HG03520 (cell line): ENCODE results near the gene GALNT8.

Experiments used
- ATAC-seq: cut with Tn5 transposase; IDR thresholded peaks from one replicate; pipeline ENCODE4 v1.9.1; 2021; ENCODE audit warnings: mild to moderate bottlenecking, moderate library complexity; ENCODE audit not compliant: unreplicated experiment

Gene GALNT8

GRCh38 chr12:4796216-4796615, 76.0 kb downstream of the GALNT8 start:
- ATAC-seq: no peak

- no peak for ATAC-seq
These were observed 76.7 kb downstream of the GALNT8 start for GRCh38 chr12:4796694-4797482.

GRCh38 chr12:4800555-4800954, 80.4 kb downstream of the GALNT8 start:
- no peak for ATAC-seq

GRCh38 chr12:4802841-4803240, 82.6 kb downstream of the GALNT8 start:
- ATAC-seq: no peak

GRCh38 chr12:4806439-4807115, 86.4 kb downstream of the GALNT8 start:
- ATAC-seq: no peak

- ATAC-seq: no peak
These were observed 87.0 kb downstream of the GALNT8 start for GRCh38 chr12:4807116-4807783.

GRCh38 chr12:4807813-4808212, 87.6 kb downstream of the GALNT8 start:
- ATAC-seq: no peak

GRCh38 chr12:4809013-4809448, 88.8 kb downstream of the GALNT8 start:
- no peak for ATAC-seq

GRCh38 chr12:4809449-4810218, 89.4 kb downstream of the GALNT8 start:
- ATAC-seq: no peak

GRCh38 chr12:4810219-4810671, 90.0 kb downstream of the GALNT8 start:
- no peak for ATAC-seq

- ATAC-seq: no peak
These were observed 92.6 kb downstream of the GALNT8 start for GRCh38 chr12:4812624-4813327.

GRCh38 chr12:4813741-4814140, 93.5 kb downstream of the GALNT8 start:
- no peak for ATAC-seq

GRCh38 chr12:4814485-4814884, 94.3 kb downstream of the GALNT8 start:
- ATAC-seq: no peak

- no peak for ATAC-seq
These were observed 96.7 kb downstream of the GALNT8 start for GRCh38 chr12:4816744-4817525.

- no peak for ATAC-seq
These were observed 97.7 kb downstream of the GALNT8 start for GRCh38 chr12:4817880-4818279.

- no peak for ATAC-seq
These were observed 99.5 kb downstream of the GALNT8 start for GRCh38 chr12:4819654-4820053.

GRCh38 chr12:4820971-4821370, 100.8 kb downstream of the GALNT8 start:
- ATAC-seq: no peak
